ENCODE results near the gene NRCAM.
"Not testable (repeated sequence)": the region's sequence is repeated elsewhere in the genome, so short reads cannot be mapped to it uniquely, and the experiment has no call there.

- TF ChIP-seq CTCF (conservative IDR thresholded peaks at IDR 0.05; ENCODE audit: low read depth, low read length); EZH2 (IDR thresholded peaks at IDR 0.05; ENCODE audit: borderline replicate concordance, low read depth, low read length, poor library complexity, severe bottlenecking): not testable (repeated sequence)
These were observed 115.8 kb downstream of the NRCAM start for GRCh38 chr7:108340406-108340805.

All from A673 (cell line).